ENCODE measurements around the gene CENPU.
"Not testable (repeated sequence)": the region's sequence is repeated elsewhere in the genome, so short reads cannot be mapped to it uniquely, and the experiment has no call there.

The CENPU gene

GRCh38 chr4:184752496-184753275 is 18.8 kb upstream of the CENPU start:
- no peak for DNase-seq (ENCODE audit: low read depth, low spot score)

DNA sequence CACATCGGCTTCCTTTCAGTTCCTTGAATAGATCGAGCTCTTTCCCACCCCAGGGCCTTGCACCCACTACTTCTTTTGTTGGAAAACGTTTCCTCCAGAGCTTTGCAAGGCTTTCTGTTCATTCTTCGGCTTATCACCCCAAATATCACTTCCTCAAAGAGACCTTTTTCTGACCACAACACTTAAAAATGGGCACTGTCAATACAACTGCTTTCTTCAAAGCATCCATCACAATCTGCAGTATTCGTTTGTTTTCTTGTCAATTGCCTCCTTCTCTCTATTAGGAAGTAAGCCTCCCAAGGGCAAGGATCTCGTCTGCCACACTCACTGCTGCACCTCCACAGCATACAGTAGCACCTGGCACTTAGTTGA is 17.7 kb upstream of the CENPU start:
- DNase-seq (ENCODE audit: low read depth, low spot score): no peak

DNA sequence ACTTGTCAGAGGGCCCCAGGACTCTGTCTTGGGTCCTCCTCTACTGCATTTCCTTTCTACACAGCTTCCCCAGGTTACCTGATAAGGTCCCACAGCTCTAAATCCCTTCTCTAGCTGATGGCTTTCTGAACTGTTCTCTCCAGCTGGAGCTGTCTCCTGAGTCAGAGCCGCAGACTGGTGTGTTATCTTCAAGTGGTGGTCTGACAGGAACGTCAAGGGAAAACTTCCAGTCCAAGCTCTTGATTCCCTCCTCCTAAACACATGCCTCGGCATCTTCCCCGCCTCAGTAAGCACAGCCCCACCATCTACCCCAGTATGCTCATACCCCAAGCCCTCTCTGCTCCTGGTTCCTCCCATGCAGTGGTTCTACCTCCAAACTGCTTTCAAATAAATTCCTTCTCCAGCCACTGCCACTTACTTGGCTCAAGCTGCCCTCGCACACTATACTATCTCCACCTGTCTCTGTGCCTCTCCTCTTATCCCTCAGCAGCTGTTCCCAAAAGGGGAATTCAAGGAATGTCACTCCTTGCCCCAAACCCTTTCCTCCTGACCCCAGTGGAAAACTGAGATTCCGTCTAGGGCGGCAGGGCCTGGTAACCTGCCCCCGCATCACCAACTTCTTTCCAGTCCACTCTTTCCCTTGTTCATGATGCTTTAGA is 17.2 kb upstream of the CENPU start:
- DNase-seq (ENCODE audit: low read depth, low spot score): no peak

GRCh38 chr4:184748251-184748652 is 14.4 kb upstream of the CENPU start:
- DNase-seq (ENCODE audit: low read depth, low spot score): no peak

GRCh38 chr4:184747034-184747830 is 13.3 kb upstream of the CENPU start:
- DNase-seq (ENCODE audit: low read depth, low spot score): no peak

DNA sequence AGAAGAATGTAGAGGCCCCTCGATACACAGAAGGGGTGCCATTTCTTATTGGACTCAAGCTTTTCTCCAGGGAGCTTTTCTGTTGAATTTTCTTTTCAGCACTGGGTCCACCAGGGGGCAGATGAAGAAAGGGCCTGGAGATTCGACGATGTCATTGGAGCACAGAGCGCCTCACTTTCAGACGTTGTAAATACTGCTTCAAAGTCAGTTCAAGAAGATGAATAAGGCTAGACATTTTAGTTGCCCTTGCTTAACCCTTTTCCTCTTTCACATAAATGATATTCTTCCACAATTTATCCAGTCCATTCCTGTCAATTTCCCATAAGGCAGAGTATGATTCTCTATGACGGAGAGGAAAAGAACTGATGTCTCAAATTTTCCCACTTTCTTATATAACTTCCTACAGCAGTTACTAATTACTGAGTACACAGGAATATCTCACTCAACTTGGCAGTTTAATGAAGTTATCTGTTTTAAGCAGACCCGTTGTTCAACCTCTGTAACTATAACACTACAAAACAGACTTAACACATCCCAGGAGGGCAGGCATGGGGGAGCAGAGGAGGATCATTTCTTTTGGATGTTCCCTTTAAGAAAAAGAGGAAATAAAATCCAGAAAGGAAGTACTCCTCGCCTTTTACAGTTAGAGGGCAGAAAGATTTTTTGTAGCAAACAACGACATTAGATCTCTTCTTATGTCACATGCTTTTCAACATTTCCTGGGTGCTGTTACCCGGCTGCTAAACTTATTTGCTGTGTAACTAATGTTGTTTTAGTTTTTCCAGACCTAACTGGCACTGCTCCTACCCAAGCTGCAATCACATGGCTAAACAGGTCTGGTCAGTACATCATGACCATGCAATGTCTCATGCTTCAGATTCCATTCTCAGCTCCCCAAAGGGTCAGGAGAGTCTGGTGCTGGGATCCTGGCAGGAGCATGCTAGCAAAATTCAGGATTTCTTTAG is 12.2 kb upstream of the CENPU start:
- DNase-seq (ENCODE audit: low read depth, low spot score): no peak

- DNase-seq (ENCODE audit: low read depth, low spot score): no peak
These were observed 10.3 kb upstream of the CENPU start for GRCh38 chr4:184744236-184744635.

DNA sequence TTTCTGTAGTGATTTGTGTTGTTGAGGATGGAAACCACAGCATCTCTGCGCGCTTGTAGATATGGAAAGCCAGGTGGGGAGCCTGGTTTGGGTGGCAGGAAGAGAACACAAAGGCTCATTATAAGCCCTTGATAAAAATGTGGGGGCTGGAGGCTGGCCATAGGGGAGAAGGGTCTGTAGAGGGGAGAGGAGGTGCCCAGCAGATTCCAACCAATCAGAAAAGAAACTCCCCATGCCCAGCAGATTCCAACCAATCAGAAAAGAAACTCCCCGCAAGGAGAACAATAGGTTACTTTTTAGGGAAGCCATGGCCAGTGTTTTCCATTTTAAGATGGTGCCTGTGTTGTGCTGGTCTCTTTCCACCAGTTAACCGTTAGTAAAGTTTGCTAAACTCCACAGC is 9.8 kb upstream of the CENPU start:
- DNase-seq (ENCODE audit: low read depth, low spot score): no peak

DNA sequence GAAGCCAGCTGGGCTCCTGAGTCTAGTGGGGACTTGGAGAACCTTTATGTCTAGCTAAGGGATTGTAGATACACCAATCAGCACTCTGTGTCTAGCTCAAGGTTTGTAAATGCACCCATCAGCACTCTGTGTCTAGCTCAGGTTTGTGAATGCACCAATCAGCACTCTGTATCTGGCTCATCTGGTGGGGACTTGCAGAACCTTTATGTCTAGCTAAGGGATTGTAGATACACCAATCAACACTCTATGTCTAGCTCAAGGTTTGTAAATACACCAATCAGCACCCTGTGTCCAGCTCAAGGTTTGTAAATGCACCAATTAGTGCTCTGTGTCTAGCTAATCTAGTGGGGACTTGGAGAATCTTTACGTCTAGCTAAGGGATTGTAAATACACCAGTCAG is 7.8 kb upstream of the CENPU start:
- not testable (repeated sequence) for DNase-seq (ENCODE audit: low read depth, low spot score)

GRCh38 chr4:184740980-184741391 is 7.1 kb upstream of the CENPU start:
- no peak for DNase-seq (ENCODE audit: low read depth, low spot score)

DNA sequence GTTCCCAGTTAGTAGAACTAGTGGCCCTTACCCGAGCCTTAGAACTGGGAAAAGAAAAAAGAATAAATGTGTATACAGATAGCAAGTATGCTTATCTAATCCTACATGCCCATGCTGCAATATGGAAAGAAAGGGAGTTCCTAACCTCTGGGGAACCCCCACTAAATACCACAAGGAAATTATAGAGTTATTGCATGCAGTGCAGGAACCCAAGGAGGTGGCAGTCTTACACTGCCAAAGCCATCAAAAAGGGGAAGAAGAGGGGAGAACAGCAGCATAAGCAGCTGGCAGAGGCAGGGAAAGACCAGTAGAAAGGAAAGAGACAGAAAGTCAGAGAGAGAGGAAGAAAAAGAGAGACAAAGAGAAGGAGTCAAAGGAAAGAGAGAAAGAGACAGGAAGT is 5.7 kb upstream of the CENPU start:
- not testable (repeated sequence) for DNase-seq (ENCODE audit: low read depth, low spot score)

GRCh38 chr4:184734758-184735157 is 862 bp upstream of the CENPU start:
- no peak for DNase-seq (ENCODE audit: low read depth, low spot score)

GRCh38 chr4:184732126-184732525 is 1.8 kb downstream of the CENPU start:
- no peak for DNase-seq (ENCODE audit: low read depth, low spot score)

- DNase-seq (ENCODE audit: low read depth, low spot score): no peak
These were observed 2.8 kb downstream of the CENPU start for GRCh38 chr4:184731056-184731455.

DNA sequence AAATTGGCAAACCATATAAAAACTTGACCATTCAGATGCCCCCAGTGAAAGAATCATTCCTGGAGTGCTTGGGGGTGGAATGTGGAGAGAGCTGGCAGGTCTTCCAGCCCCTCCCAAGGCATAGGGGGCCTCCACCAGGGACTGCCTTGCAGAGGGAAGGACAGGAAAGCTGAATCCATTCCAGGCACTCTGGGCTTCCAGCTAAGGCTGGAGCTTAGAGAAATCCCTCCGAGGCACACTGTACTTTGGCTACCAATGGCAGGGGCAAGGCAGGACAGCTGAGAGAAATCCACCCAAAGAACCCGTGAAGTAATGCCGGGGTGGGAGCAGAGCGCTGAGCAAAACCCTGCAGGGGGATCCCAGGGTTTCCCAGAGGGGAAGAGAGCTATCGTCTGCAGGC is 4.0 kb downstream of the CENPU start:
- DNase-seq (ENCODE audit: low read depth, low spot score): no peak

DNA sequence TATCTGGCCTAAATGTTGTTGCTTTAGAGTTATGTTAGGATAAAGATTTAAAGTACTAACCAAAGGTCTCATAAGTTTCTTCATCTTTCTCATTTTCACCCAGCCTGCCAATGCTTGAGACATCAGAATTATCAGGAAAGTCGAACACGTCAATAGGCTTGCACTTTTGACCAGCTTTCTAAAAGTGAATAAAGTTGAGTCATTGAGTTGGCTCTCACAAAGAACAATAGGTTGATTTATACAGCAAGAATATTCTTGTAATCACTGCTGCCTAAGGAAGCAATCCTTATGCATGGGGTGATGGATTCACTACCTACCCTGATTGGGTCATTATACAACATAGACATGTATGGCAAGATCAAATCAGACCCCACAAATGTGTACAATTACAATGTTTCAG is 5.0 kb downstream of the CENPU start:
- no peak for DNase-seq (ENCODE audit: low read depth, low spot score)

DNA sequence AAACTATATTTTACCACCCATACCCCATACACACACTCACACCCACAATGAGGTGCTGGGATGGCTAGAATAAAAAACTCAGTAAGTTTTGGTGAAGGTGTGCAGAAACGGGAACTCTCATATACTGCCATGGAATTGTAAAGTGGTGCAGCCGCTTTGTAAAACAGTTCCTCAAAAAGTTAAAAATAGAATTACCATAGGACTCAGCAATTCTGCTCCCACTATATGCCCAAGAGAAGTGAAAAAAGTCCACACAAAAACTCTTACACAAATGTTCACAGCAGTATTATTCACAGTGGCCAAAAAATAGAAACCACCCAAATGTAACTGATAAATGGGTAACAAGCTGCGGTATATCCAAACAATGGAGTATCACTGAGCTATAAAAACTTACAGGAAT is 6.5 kb downstream of the CENPU start:
- no peak for DNase-seq (ENCODE audit: low read depth, low spot score)

GRCh38 chr4:184722798-184723197 is 11.1 kb downstream of the CENPU start:
- no peak for DNase-seq (ENCODE audit: low read depth, low spot score)

DNA sequence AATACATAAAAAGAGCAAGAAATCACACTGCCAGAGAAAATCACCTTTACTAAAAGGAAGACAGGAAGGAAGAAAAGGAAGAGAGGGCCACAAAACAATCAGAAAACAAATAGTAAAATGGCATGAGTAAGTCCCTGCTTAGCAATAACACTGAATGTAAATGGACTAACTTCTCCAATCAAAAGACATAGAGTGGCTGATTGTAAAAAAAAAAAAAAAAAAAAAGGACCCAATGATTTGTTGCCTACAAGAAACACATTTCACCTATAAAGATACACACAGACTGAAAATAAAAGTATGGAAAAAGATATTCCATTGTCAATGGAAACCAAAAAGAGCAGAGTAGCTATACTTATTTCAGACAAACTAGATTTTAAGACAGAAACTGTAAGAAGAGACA is 12.6 kb downstream of the CENPU start:
- no peak for DNase-seq (ENCODE audit: low read depth, low spot score)

DNA sequence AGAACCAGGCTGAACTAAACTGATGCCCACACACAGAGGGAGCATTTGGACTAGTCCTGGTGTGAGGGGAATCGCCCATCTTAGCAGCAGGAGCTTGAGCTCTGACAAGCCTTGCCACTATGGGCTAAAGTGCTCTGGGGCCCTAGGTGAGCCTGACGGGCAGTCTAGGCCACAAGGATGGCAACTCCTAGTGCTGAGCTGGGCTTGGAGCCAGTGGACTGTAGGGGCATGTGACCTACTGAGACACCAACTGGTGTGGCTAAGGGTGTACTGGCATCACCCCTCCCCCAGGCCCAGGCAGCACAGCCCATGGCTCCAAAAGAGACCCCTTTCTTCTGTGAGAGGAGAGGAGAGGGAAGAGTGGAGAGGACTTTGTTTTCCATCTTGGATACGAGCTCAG is 14.5 kb downstream of the CENPU start:
- DNase-seq (ENCODE audit: low read depth, low spot score): no peak

- DNase-seq (ENCODE audit: low read depth, low spot score): no peak
These were observed 18.4 kb downstream of the CENPU start for GRCh38 chr4:184715526-184715925.
